Neuronal stem cell (in vitro differentiated cells): Measurements from ENCODE around the gene GXYLT1.

Experiments used
- DNase-seq: peaks from one replicate; pipeline ENCODE4 v3.0.0-alpha.2; 2013; ENCODE audit warnings: low spot score
- H2AFZ ChIP-seq: one replicate; pipeline ENCODE4 v1.6.1; 2013; ENCODE audit warnings: mild to moderate bottlenecking, low read length, inconsistent platforms
- H2AK5ac ChIP-seq: 2 replicates; pipeline ENCODE4 v1.6.1; 2013; ENCODE audit warnings: low read depth, mild to moderate bottlenecking, inconsistent platforms, low read length, moderate library complexity, mixed read lengths
- H2BK120ac ChIP-seq: 2 replicates; pipeline ENCODE4 v1.6.1; 2013; ENCODE audit warnings: low read depth, mild to moderate bottlenecking, inconsistent platforms, low read length, moderate library complexity, mixed read lengths
- H2BK12ac ChIP-seq: one replicate; pipeline ENCODE4 v1.6.1; 2013; ENCODE audit warnings: low read length, inconsistent platforms
- H2BK15ac ChIP-seq: 2 replicates; pipeline ENCODE4 v1.6.1; 2013; ENCODE audit warnings: mild to moderate bottlenecking, low read length, inconsistent platforms, mixed read lengths
- H2BK5ac ChIP-seq: one replicate; pipeline ENCODE4 v1.6.1; 2013; ENCODE audit warnings: inconsistent platforms, mild to moderate bottlenecking, low read length, moderate library complexity
- H3K14ac ChIP-seq: one replicate; pipeline ENCODE4 v1.6.1; 2013; ENCODE audit warnings: low read length, inconsistent platforms
- H3K18ac ChIP-seq: 2 replicates; pipeline ENCODE4 v1.6.1; 2013; ENCODE audit warnings: low read length, inconsistent platforms
- H3K23ac ChIP-seq: 2 replicates; pipeline ENCODE4 v1.6.1; 2013; ENCODE audit warnings: low read depth, mild to moderate bottlenecking, mixed read lengths, low read length, inconsistent platforms; ENCODE audit not compliant: poor library complexity
- H3K27ac ChIP-seq: replicated peaks from 3 replicates; pipeline ENCODE4 v1.5.1; 2013; ENCODE audit warnings: low read length, inconsistent platforms
- H3K27me3 ChIP-seq, 3 experiments: 2 replicates each; pipeline ENCODE4 v1.6.1; 2013; ENCODE audit warnings: low read length in 3 of 3, mild to moderate bottlenecking in 2 of 3, inconsistent platforms in 1 of 3, low read depth in 1 of 3, mixed read lengths in 1 of 3, moderate library complexity in 1 of 3; ENCODE audit not compliant: control insufficient read depth in 3 of 3, insufficient read depth in 3 of 3
- H3K36me3 ChIP-seq, 2 donors: replicated peaks in 1 of 2; 2 replicates each; pipeline ENCODE4 v1.6.1; 2013; ENCODE audit warnings: low read length in 2 of 2; ENCODE audit not compliant: control insufficient read depth in 2 of 2, insufficient read depth in 2 of 2
- H3K4ac ChIP-seq: 2 replicates; pipeline ENCODE4 v1.6.1; 2013; ENCODE audit warnings: inconsistent platforms, mild to moderate bottlenecking, low read length, moderate library complexity
- H3K4me1 ChIP-seq, 2 donors: 1 replicate in 1 of 2; 2 replicates in 1 of 2; pipeline ENCODE4 v1.6.1; 2013; ENCODE audit warnings: low read length in 2 of 2, low read depth in 1 of 2; ENCODE audit not compliant: control insufficient read depth in 2 of 2, insufficient read depth in 1 of 2
- H3K4me2 ChIP-seq: one replicate; pipeline ENCODE4 v1.6.1; 2013; ENCODE audit warnings: mild to moderate bottlenecking, low read length, inconsistent platforms; ENCODE audit not compliant: insufficient read depth, poor library complexity, severe bottlenecking
- H3K4me3 ChIP-seq, 2 donors: 2 replicates each; pipeline ENCODE4 v1.5.1; 2013; ENCODE audit warnings: low read length in 2 of 2, mild to moderate bottlenecking in 2 of 2, inconsistent platforms in 1 of 2, moderate library complexity in 1 of 2
- H3K79me1 ChIP-seq: one replicate; pipeline ENCODE4 v1.6.1; 2013; ENCODE audit warnings: low read depth, mild to moderate bottlenecking, inconsistent platforms, low read length, moderate library complexity
- H3K9ac ChIP-seq: one replicate; pipeline ENCODE4 v1.6.1; 2013; ENCODE audit warnings: mild to moderate bottlenecking, low read depth, low read length, inconsistent platforms; ENCODE audit not compliant: poor library complexity
- H3K9me3 ChIP-seq, 2 donors: replicated peaks in 1 of 2; 2 replicates each; pipeline versions ENCODE3 to v1.6.1; 2013; ENCODE audit warnings: low read length in 2 of 2, mild to moderate bottlenecking in 2 of 2, inconsistent platforms in 1 of 2, low read depth in 1 of 2, mixed read lengths in 1 of 2, moderate library complexity in 1 of 2; ENCODE audit not compliant: control insufficient read depth in 2 of 2, insufficient read depth in 1 of 2
- H4K8ac ChIP-seq: one replicate; pipeline ENCODE4 v1.6.1; 2013; ENCODE audit warnings: low read depth, mild to moderate bottlenecking, inconsistent platforms, low read length, moderate library complexity
- H4K91ac ChIP-seq: one replicate; pipeline ENCODE4 v1.6.1; 2013; ENCODE audit warnings: low read length, low read depth, mild to moderate bottlenecking, inconsistent platforms; ENCODE audit not compliant: poor library complexity
- WGBS, 2 donors: extraction: QIAGEN DNeasy Blood & Tissue Kit; methylation state at CpG; one replicate each; pipeline ENCODE4 v1.1.7; 2013; ENCODE audit warnings: missing lambda C conversion rate in 2 of 2, mixed read lengths in 1 of 2; ENCODE audit not compliant: insufficient read length in 2 of 2, insufficient replicate concordance in 1 of 2; ENCODE audit errors: extremely low coverage in 2 of 2; 5-methylcytosine and 5-hydroxymethylcytosine counted together

The GXYLT1 gene

DNA sequence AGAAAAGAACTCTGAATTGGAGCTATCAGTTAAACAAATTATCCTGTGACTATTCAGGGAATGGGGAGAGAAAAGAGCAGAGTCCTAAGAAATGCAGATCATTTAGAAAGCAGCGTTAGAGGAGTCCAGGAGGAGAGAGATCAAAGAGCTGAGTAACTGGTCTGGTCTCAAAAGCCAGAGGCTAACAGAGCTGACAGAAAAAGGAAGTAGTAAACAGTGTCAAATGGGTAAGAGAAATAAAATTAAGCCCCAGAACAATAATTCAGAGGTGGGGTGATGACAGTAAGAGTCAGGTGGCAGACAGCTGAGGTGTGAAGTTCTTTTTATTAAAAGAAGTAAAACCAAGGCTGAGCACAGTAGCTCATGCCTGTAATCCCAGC lies 19.3 kb downstream of the GXYLT1 start:
- Histone ChIP-seq H4K91ac (no peak overlapping the region), H3K79me1 (no peaks in the 10 kb centered on the region), H3K9ac (no peak overlapping the region), H3K9me3 (no peaks in the 10 kb centered on the region), H3K27ac (no peak overlapping the region), H3K23ac (no peak overlapping the region), H3K18ac (no peak overlapping the region), H3K36me3 (peaks cover 0 to 11% of the 10 kb centered on the region in 2 donors), H3K4me3 (no peak overlapping the region), H3K4ac (no peak overlapping the region), H2BK5ac (no peak overlapping the region), H2BK15ac (no peak overlapping the region), H4K8ac (no peak overlapping the region), H3K4me2 (no peak overlapping the region), H3K27me3 (no peaks in the 10 kb centered on the region), H2BK12ac (no peak overlapping the region), H3K14ac (no peak overlapping the region), H2BK120ac (no peak overlapping the region), H2AK5ac (no peak overlapping the region), H2AFZ (no peak overlapping the region), H3K4me1 (peaks cover 0 to 4% of the 10 kb centered on the region in 2 donors)
- DNase-seq = no peak
- no CpG with 5 or more reads among the region's 1 CpG for WGBS, 2 donors

GRCh38 chr12:42124764-42125387 lies 19.8 kb downstream of the GXYLT1 start:
- WGBS, 2 donors = no CpG with 5 or more reads among the region's 5 CpGs
- DNase-seq = no peak

GRCh38 chr12:42119085-42119633 lies 25.5 kb downstream of the GXYLT1 start:
- Histone ChIP-seq H3K27ac (no peak overlapping the region), H4K8ac (no peak overlapping the region), H2BK5ac (no peak overlapping the region), H3K9ac (no peak overlapping the region), H3K4me3 (no peak overlapping the region), H2BK12ac (no peak overlapping the region), H3K27me3 (no peaks in the 10 kb centered on the region), H3K36me3 (peaks cover 3 to 27% of the 10 kb centered on the region in 2 donors), H3K4ac (no peak overlapping the region), H3K4me2 (no peak overlapping the region), H3K14ac (no peak overlapping the region), H3K23ac (no peak overlapping the region), H3K79me1 (no peaks in the 10 kb centered on the region), H2BK15ac (no peak overlapping the region), H4K91ac (no peak overlapping the region), H3K18ac (no peak overlapping the region), H2AK5ac (no peak overlapping the region), H3K4me1 (no peaks in the 10 kb centered on the region), H2BK120ac (no peak overlapping the region), H2AFZ (no peak overlapping the region), H3K9me3 (peaks cover 0 to 7% of the 10 kb centered on the region in 2 donors)
- DNase-seq = no peak
- no CpG with 5 or more reads among the region's 2 CpGs for WGBS, 2 donors

More at GRCh38 chr12:42124764-42125387, 19.8 kb downstream of the GXYLT1 start:
- Histone ChIP-seq H3K23ac (no peak overlapping the region), H2BK120ac (no peak overlapping the region), H3K9ac (no peak overlapping the region), H2BK12ac (no peak overlapping the region), H4K91ac (no peak overlapping the region), H3K36me3 (peaks cover 0 to 11% of the 10 kb centered on the region in 2 donors), H2AK5ac (no peak overlapping the region), H3K14ac (no peak overlapping the region), H3K27me3 (no peaks in the 10 kb centered on the region), H3K4me1 (peaks cover 0 to 4% of the 10 kb centered on the region in 2 donors), H2BK15ac (no peak overlapping the region), H3K4me3 (no peak overlapping the region), H4K8ac (no peak overlapping the region), H3K4ac (no peak overlapping the region), H3K79me1 (no peaks in the 10 kb centered on the region), H2AFZ (no peak overlapping the region), H3K18ac (no peak overlapping the region), H2BK5ac (no peak overlapping the region), H3K4me2 (no peak overlapping the region), H3K27ac (no peak overlapping the region), H3K9me3 (no peaks in the 10 kb centered on the region)

DNA sequence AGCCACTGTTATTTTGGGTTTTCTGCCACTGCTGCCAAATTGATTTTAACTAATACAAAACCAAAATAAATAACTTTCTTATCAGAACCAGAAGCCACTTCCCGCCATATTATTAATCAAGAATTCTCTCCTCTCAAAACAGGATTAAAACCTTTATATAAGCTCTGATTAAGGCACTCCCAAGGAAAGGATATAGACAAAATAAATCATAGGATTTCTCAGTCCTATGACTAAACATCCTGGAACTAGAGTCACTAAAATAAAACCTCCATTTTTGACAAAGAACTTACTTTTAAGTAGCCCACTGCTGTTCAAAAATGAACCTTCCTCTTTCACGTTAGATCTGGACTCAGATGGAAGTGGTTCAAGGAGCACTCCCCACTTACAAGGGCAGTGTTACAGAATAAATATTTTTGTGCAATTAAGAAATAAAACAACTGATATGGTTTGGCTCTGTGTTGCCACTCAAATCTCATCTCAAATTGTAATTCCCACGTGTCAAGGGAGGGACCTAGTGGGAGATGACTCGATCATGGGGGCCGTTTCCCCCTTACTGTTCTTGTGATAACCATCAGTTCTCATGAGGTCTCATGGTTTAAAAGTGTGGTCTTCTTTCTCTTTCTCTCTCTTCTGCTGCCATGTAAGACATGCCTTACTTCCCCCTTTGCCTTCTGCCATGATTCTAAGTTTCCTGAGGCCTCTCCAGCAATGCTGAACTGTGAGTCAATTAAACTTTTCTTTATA lies 26.4 kb downstream of the GXYLT1 start:
- Histone ChIP-seq H3K4me2 (no peak overlapping the region), H3K27ac (no peak overlapping the region), H3K18ac (no peak overlapping the region), H3K27me3 (no peaks in the 10 kb centered on the region), H3K23ac (no peak overlapping the region), H4K91ac (no peak overlapping the region), H4K8ac (no peak overlapping the region), H3K4ac (no peak overlapping the region), H2AFZ (no peak overlapping the region), H3K4me3 (no peak overlapping the region), H2BK5ac (no peak overlapping the region), H3K14ac (no peak overlapping the region), H2BK120ac (no peak overlapping the region), H2AK5ac (no peak overlapping the region), H3K79me1 (no peaks in the 10 kb centered on the region), H3K9me3 (peaks cover 0 to 9% of the 10 kb centered on the region in 2 donors), H3K4me1 (no peaks in the 10 kb centered on the region), H2BK12ac (no peak overlapping the region), H3K36me3 (peaks cover 3 to 27% of the 10 kb centered on the region in 2 donors), H3K9ac (no peak overlapping the region), H2BK15ac (no peak overlapping the region)
- DNase-seq = no peak
- no CpG with 5 or more reads among the region's 5 CpGs for WGBS, 2 donors
